Neural crest cell (in vitro differentiated cells): ENCODE results near the gene SYT11. TPM values are rescaled to one million over a fixed set of nuclear protein-coding genes. Genes with fewer than 3 reads are reported as not detected.
A peak's percentile ranks its signal among the peaks of the same experiment; 100 is the strongest.
"Not testable (repeated sequence)": the region's sequence is repeated elsewhere in the genome, so short reads cannot be mapped to it uniquely, and the experiment has no call there.

Experiments
- DNase-seq: peaks from one replicate; pipeline ENCODE4 v3.0.0; 2021; ENCODE audit warnings: low read depth, mixed read lengths, low spot score
- H3K27ac Mint-ChIP-seq: one replicate; pipeline ENCODE4 v1.8.0; 2021; ENCODE audit warnings: mild to moderate bottlenecking, mixed read lengths; ENCODE audit not compliant: unreplicated experiment
- H3K27me3 Mint-ChIP-seq: 2 replicates; pipeline ENCODE4 v1.8.0; 2021; ENCODE audit warnings: low read depth, mild to moderate bottlenecking, mixed read lengths
- H3K36me3 Mint-ChIP-seq: 2 replicates; pipeline ENCODE4 v1.8.0; 2021; ENCODE audit warnings: low read depth, mild to moderate bottlenecking, mixed read lengths
- H3K4me1 Mint-ChIP-seq: 2 replicates; pipeline ENCODE4 v1.8.0; 2021; ENCODE audit warnings: mixed read lengths
- H3K4me3 Mint-ChIP-seq: one replicate; pipeline ENCODE4 v1.8.0; 2021; ENCODE audit warnings: mild to moderate bottlenecking, mixed read lengths
- H3K9me3 Mint-ChIP-seq: 2 replicates; pipeline ENCODE4 v1.8.0; 2021; ENCODE audit warnings: mixed read lengths
- CTCF ChIP-seq: fragments of 200-600 bp; sonication (generic); conservative IDR thresholded peaks from 2 replicates; pipeline ENCODE4 v1.5.0; 2021; ENCODE audit warnings: antibody characterized with exemption, mild to moderate bottlenecking
- total RNA-seq: library from RNA; stranded (reverse); gene quantifications from 2 replicates; pipeline ENCODE4 v1.2.1, GENCODE V29; 2021

SYT11 gene
- total RNA-seq, 1 donor from 2014 or later = 19.8 TPM

GRCh38 chr1:155893389-155894142 lies 34.2 kb downstream of the SYT11 start:
- peaks cover 4% of the 10 kb centered on the region for H3K4me1 Mint-ChIP-seq
- DNase-seq = no peak
- no peaks in the 10 kb centered on the region for H3K9me3 Mint-ChIP-seq
- H3K27ac Mint-ChIP-seq = peak overlapping the region; percentile 53
- H3K27me3 Mint-ChIP-seq = no peaks in the 10 kb centered on the region
- peaks cover 6% of the 10 kb centered on the region for H3K36me3 Mint-ChIP-seq
- no peak for TF ChIP-seq CTCF
- H3K4me3 Mint-ChIP-seq = no peak overlapping the region

GRCh38 chr1:155895617-155896016 lies 36.2 kb downstream of the SYT11 start:
- H3K27me3 Mint-ChIP-seq, H3K27ac Mint-ChIP-seq, H3K4me1 Mint-ChIP-seq, DNase-seq, H3K36me3 Mint-ChIP-seq, H3K9me3 Mint-ChIP-seq, H3K4me3 Mint-ChIP-seq: not testable (repeated sequence)

- H3K9me3 Mint-ChIP-seq, H3K4me3 Mint-ChIP-seq, DNase-seq, H3K36me3 Mint-ChIP-seq, H3K27ac Mint-ChIP-seq, H3K4me1 Mint-ChIP-seq, H3K27me3 Mint-ChIP-seq: not testable (repeated sequence)
Measured at GRCh38 chr1:155896476-155896875, 37.1 kb downstream of the SYT11 start.

GRCh38 chr1:155897746-155898145 lies 38.4 kb downstream of the SYT11 start:
- Mint-ChIP-seq H3K4me1 (peaks cover 4% of the 10 kb centered on the region), H3K27ac (no peak overlapping the region), H3K4me3 (no peak overlapping the region), H3K36me3 (peaks cover 6% of the 10 kb centered on the region), H3K9me3 (no peaks in the 10 kb centered on the region), H3K27me3 (no peaks in the 10 kb centered on the region)
- no peak for DNase-seq
- no peak for TF ChIP-seq CTCF

GRCh38 chr1:155898888-155899287 lies 39.5 kb downstream of the SYT11 start:
- no peak overlapping the region for H3K4me3 Mint-ChIP-seq
- no peaks in the 10 kb centered on the region for H3K4me1 Mint-ChIP-seq
- H3K27ac Mint-ChIP-seq = no peak overlapping the region
- no peaks in the 10 kb centered on the region for H3K27me3 Mint-ChIP-seq
- H3K36me3 Mint-ChIP-seq = peaks cover 6% of the 10 kb centered on the region
- no peak for TF ChIP-seq CTCF
- H3K9me3 Mint-ChIP-seq = no peaks in the 10 kb centered on the region
- DNase-seq = no peak

- no peak for TF ChIP-seq CTCF
- DNase-seq = no peak
- Mint-ChIP-seq H3K4me1 (no peaks in the 10 kb centered on the region), H3K9me3 (no peaks in the 10 kb centered on the region), H3K36me3 (peaks cover 11% of the 10 kb centered on the region), H3K4me3 (no peak overlapping the region), H3K27me3 (no peaks in the 10 kb centered on the region), H3K27ac (no peak overlapping the region)
Measured at GRCh38 chr1:155899683-155900082, 40.3 kb downstream of the SYT11 start.
